Endometrium (tissue), 2 donors: Measurements from ENCODE around the gene THOC3.
"Not testable (repeated sequence)": the region's sequence is repeated elsewhere in the genome, so short reads cannot be mapped to it uniquely, and the experiment has no call there.

ENCODE experiments used
- FAIRE-seq: peaks from 2 replicates; lab custom pipeline; 2012; peaks lifted over from hg19 to GRCh38; lab: Jason Lieb, UNC
- donor health status: control.
- donor health status: control.

The THOC3 gene

DNA sequence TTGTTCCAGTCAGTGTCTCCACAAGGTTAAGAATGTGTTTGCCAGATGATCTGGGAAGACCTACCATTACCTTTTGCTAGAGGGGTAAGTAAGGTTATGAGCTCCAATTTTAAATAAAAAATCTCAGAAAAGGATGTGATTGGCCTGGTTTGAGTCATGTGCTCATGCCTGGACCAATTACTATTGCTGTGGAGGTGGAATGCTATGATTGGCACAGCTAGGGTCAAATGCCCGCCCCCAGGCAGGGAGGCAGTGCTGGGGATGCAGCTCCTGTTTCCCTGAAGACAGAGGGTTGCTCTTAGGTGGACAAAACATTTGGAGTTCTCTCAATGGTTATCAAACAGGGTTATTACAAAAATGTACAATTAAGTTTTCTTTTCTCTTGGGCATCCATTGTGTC, 29.6 kb downstream of the THOC3 start:
- FAIRE-seq, result not testable (repeated sequence)

DNA sequence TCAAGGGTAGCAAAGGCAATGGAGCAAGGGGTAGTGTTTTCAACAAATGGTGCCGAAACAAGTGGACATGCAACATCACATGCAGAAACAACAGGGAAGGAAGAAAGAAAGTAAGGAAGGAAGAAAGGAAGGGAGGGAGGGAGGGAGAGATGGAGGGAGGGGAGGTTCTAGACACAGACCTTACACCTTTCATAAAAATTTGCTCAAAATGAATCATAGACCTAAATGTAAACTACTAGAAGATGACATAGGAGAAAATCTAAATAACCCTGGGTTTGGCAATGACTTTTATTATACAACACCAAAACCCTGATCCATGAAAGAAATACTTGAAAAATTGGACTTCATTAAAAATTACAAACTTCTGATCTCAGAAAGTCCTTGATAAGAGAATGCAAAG, 39.4 kb downstream of the THOC3 start:
- FAIRE-seq, result not testable (repeated sequence)

DNA sequence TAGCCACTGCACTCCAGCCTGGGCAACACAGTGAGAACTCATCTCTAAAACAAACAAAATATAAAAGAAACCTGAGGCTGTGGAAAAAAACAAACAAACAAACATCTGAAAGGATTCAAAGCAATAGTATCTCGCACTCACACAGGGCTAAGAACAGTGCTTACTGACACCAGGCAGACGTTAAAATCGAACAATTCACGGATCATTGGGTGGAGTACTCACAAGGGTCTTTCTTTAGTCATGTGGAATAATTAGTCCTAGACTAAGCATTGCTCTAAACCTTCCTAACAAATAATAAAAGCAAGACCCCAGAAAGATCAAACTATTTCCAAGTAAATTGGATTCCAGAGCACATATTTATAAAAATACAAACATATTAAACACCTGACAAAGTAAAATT, 43.0 kb downstream of the THOC3 start:
- FAIRE-seq, result not testable (repeated sequence)

DNA sequence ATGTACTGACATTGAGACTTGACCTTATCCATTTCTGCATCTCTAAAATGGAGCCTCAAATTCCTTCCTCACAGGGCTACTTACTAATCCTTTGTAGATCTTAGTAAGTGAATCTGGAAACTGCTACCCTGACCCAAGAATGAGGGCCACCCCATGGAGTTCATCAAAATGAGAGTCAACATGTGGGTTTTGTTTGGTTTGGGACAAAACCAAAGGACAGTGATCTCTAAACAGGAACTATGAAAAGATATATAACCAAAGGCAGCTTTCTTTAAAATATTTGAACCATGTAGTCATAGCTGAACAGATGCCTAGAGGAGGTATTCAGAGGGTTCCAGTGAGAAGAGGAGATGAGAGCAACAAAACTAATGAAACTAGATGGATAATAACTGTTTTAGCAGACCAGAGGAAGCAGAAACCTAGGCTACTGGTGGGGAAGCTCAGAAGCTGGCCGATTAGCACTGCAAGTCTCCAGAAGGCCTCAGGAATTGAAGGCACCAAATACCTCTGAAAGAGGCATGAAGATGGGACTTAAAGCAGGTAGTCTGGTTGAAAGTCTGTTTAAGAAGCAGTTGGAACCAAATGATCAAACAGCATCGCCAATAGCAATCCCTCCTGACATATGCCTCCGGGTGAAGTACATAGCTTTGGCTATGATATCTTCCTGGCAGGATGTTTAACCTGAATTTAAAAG, 45.8 kb downstream of the THOC3 start:
- no peak for FAIRE-seq

DNA sequence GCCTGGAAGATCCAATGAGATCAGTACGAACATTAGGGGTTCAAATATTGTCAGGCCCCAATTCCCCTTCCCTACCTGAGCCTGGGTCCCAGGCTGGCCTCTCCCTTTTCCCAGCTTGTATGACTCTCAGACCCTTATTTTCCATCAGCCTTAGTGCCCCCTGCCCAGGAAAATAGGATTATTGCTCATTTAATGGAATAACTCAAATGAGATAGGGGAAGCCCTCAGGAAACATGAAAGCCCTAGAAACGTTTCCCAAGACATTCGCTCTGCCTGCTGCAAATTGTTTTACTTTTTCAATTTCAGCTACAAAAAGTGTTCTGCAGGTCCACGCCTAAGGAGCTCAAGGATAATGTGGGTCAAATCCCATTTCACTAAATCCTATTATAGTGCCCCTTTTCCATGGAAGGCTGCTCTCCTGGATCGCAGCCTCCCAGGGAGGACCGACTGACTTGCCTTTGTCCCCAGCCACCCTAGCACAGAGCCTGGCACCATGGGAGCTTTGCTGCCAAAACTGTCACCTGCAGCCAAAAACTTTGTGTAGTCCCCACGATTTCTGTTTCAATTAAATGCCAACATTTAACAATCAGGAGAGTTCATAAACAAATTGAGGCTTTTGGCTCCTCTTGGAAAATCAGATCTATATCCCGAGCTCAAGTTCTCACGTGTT, 46.9 kb downstream of the THOC3 start:
- no peak for FAIRE-seq

DNA sequence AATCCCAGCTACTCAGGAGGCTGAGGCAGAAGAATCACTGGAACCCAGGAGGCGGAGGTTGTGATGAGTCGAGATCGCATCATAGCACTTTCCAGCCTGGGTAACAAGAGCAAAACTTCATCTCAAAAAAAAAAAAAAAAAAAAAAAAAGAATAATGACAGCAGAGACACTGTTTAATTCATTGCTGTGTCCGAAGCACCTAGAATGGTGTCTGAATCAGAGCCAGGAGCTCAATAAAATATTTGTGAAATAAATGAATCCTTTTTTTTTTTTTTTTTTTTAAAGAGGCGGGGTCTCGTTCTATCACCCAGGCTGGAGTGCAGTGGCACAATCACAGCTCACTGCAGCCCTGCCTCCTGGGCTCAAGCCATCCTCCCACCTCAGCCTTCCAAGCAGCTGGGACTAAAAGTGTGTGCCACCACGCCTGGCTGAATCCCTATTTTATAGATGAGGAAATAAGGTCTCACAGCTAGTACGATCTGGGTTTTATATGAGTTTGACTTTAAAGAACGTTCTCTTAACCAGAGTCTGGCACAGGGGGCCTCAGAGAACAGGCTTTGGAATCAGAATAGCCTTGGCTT, 47.8 kb downstream of the THOC3 start:
- FAIRE-seq, result no peak

DNA sequence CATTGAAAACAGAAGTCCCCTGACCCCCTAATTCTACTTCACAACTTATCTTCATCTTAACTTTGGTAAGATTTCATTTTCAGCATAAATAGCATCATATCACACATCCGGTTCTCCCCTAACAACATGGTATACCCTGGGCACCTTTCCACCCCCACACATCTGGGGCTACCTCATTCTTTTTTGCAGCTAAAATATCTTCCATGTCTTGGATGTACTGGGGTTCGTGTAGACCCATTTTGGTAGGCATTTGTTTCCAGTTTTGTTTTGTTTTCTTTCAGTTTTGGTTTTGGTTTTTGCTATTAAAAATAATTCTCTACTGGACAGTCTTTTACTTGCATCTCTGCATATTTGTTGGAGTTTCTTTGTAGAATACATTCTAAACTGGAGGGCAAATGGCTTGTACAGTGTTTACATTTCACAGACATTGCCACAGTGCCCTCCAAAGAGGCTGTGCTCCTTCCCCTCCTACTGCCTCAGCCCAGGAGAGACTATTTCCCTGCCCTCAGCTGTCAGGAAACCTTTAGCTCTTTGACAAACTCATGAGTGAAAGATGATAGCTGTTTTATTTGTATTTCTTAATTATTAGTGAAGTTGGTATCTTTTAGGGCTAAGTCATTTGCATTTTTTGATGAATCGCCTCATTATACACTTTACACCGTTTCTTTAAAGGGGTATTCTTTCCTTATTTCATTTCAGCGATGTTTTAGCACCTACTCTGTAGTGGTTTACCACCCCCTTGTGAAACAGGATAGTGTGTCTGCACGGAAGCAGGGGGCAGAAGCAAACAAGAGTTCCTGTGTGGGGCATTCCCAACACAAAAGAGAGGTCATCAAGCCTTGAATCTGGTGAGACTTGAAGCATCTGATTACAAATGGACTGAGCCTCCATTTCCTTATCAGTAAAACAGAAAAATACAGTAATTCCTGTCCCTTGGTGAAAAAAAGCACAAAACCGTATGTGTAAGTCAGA, 52.8 kb downstream of the THOC3 start:
- not testable (repeated sequence) for FAIRE-seq

DNA sequence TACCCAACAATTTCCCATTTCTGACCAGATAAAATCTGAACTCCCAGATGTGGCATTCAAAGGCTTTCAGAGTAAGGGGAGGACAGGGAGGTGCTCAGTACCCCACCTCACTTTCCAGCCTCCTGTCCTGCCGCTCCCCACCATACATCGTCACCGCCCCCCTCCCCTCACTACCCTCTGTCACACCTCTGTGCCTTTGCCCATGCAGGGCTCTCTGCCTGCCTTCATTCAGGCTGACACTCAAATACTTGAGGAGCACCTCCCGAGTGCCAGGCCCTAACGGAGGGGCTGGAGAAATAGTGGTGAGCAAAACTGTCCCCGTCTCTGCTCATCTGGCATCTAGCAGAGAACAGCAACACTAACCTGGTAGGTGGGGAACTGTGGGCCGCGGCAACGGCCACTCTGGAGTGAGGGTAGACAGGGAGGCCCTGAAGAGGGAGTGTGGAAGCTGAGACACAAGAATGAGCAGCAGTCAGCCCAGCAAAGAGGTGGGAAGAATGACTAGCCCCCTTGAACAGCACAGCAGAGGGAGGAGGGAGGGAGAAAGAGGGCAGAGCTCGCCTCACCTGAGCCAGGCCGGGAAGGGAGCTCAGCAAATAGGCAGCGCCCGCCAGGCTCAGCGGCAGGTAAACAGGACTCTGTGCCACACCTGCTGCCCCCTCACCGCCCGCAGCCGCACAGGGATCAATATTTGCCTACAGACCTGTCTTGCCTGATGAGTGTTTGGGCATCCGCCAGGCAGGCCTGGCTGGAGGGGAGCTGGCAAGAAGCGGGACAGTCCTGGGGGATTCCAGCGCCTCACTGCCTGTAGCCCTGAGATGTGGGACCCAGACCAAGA, 54.1 kb downstream of the THOC3 start:
- not testable (repeated sequence) for FAIRE-seq

DNA sequence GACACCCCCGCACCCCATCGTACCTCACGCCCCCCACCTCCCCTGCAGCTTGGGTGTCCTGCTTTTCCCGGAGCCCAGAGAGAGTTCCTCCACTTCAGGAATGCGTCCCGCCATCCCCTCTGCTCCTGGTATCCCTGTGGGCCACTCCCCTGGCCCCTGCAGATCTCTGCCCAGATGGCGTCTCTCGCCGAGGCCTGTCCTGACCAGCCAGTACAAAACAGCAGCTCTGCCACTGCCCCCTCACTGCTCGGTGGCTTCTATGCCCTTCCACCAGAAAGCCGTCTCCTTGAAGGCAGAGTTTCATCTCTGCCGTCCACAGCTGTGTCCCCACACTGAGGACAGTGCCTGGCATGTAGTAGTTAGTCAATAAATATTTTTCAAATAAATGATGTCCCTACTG, 58.0 kb downstream of the THOC3 start:
- not testable (repeated sequence) for FAIRE-seq
